T-helper 1 cell (primary cell): ENCODE results near the gene GNAT1.
A peak's percentile ranks its signal among the peaks of the same experiment; 100 is the strongest.

Experiments
- DNase-seq, 5 donors: peaks; one replicate each; pipeline ENCODE4 v3.0.0-alpha.2; 2012 to 2020

GNAT1 gene

DNA sequence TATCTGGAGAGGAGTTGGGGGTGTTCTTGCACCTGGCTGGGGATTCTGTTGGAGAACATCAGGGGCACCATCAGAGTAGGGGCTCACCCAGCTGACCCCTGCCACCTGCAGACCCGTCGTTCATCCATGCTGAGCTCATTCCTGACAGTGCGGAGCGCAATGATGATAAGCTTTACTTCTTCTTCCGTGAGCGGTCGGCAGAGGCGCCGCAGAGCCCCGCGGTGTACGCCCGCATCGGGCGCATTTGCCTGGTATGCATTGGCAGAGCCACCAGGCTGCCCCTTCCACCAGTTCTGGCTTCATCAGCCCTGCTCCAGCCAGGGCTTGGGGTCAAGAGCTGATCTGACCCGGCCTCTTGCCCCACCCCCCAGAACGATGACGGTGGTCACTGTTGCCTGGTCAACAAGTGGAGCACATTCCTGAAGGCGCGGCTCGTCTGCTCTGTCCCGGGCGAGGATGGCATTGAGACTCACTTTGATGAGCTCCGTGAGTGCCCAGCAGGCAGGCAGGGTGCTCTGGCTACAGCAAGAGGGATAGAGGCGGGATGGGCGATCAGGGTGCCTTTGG lies 8.8 kb upstream of the GNAT1 start:
- no peak for DNase-seq

DNA sequence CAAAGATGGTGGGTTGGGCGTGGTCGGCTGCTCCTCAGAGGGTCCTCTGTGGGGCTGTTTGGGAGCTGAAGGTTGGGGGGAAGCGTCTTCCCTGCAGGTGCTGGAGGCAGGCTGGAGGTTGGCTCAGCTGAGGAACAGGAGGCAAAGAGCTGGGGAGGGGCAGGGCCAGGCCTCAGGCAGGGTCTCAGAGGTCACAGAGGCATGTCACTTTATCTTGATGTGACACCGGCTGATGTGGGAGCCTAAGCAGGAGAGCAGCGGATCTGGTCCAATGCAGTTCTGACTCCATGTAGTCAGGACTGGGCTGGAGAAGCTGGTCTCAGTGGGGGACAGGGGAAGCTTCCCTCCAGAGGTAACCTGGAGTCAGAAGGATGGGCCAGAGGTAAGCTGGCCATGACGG lies 7.7 kb upstream of the GNAT1 start:
- DNase-seq, result no peak

DNA sequence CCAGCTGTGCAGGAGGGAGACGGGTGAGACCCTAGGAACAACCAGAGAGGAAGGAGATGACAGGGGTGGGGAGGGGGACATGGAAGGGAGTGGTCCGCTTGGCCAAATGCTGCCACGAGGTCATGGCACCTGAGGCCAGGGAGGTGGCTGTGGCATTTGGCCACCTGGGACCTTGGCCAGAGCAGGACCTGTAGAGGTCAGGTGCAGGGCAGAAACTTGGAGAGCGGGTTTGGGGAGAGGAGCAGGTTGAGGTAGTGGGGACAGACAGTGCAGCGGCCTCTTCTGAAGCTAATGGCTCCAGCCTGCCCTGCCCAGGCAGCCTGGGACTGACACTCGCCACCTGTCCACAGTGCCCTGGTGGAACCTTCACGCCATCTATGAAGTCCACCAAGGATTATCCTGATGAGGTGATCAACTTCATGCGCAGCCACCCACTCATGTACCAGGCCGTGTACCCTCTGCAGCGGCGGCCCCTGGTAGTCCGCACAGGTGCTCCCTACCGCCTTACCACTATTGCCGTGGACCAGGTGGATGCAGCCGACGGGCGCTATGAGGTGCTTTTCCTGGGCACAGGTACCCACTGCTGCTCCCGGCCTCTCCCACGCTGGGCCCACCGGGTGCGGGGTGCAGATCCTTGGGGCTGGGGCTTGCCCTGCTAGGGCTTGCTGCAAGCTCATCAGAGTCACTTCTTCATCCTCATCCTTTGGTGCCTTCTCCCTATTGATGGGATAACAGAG lies 7.0 kb upstream of the GNAT1 start:
- no peak for DNase-seq

DNA sequence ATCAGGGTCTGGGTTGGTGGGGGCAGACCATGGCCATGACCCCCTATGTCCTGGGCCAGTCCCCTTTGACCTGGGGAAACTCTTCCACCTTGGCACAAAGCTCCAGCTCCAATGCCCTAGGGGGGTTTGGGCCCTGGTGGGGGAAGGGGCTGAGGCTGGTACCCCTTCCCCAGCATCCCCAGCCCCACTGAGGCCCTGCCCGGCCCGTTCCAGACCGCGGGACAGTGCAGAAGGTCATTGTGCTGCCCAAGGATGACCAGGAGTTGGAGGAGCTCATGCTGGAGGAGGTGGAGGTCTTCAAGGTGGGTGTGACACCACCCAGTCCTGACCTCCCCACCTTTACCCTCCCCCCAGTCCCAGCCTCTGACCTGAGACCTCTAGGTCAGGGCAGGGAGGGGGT lies 6.2 kb upstream of the GNAT1 start:
- DNase-seq, result no peak

DNA sequence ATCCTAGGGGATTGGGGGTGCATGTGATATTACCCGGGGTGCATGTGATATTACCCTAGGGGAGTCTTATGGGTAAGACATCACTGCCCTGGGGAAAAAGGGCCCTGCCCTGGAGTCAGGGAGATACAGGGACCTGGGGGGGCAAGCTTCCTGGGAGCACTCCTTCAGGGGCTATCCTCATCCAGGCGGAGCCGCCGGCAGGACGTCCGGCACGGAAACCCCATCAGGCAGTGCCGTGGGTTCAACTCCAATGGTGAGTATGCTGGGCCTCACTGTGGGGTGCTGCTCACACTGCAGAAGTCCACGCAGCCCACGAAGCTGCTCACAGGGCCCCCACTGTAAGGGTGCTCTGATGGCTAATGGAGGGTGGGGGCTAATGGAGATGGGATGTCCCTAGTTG lies 5.3 kb upstream of the GNAT1 start:
- no peak for DNase-seq

DNA sequence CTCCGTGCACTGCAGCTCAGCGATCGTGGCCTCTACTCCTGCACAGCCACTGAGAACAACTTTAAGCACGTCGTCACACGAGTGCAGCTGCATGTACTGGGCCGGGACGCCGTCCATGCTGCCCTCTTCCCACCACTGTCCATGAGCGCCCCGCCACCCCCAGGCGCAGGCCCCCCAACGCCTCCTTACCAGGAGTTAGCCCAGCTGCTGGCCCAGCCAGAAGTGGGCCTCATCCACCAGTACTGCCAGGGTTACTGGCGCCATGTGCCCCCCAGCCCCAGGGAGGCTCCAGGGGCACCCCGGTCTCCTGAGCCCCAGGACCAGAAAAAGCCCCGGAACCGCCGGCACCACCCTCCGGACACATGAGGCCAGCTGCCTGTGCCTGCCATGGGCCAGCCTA lies 3.7 kb upstream of the GNAT1 start:
- no peak for DNase-seq

DNA sequence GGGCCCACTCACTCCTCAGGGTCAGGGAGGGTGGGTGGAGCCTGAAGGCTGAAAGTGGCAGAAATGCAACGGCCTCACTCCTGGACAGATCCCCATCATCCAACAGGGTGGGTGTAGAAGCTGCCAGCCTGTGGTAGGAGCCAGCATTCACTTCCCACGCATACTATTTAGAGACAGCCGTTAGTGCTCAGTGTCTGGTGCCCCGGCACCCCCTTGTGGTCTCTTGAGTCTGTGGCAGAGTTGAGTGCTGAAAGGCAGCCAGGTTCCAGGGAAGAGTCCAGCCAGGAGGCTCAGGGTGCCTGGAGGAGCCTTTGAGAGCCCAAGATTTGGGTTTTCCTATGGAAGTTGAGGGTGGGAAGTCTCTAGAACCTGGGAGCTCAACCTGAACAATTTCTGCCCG lies 2.1 kb upstream of the GNAT1 start:
- DNase-seq, result peak in 1 of 5 donors; percentile 28

DNA sequence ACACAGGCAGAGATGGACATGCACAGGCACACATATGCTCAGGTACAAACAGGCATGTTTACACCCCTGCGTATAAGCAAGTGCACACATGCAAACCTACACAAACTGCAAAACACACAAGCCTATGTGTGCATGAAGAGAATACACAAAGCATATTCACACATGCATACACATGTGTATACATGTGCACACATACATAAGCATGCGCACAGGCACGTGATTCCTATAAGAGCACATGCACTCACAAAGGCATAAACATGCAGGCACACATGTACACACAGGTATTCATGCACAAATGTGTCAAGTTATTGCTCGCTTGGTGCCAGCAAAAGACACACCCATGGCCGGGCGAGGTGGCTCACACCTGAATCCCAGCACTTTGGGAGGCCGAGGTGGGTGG lies 1.4 kb upstream of the GNAT1 start:
- no peak for DNase-seq

DNA sequence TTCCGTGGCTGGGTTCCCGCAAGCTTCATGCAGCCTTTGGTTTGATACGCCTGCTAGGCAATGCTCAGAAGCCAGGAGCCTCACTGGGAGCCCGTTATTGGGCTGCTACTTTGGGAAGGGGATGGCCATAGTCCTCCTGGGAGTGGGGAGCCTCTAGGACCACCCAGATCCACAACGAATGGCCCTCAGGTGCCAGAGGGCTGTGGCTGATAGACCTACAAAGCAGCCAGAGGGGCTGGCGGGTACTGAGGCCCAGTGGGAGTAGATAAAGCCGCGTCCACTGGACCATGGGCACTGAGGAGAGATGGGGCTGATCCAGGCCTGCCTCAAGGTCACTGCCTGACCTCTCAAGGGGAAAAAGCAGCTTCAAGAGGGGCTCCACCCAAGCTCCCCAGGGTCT lies 714 bp downstream of the GNAT1 start:
- no peak for DNase-seq

DNA sequence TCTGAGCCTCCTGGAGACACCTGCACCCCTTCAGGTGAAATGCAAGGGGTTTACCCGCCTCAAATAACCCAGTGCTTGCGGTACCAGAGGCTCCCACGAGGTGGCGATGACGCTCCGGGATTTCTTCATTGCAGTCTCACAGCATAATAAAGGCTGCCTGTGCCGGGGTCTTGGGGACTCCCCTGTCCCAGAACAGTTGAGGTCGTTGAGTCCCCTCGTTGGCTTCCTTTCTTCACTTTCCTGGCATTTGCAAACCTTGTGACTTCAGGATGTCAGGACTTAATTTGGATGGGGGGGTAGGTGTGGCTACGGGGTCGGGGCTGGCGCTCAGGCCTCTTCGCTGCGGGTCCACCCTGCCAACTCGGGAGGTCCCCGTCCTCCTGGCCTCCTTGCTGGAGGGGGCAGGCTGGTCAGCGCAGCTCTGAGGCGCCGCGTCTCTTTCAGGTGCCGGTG lies 1.3 kb downstream of the GNAT1 start:
- peak; percentile 58 to 84 (median 65) for DNase-seq

DNA sequence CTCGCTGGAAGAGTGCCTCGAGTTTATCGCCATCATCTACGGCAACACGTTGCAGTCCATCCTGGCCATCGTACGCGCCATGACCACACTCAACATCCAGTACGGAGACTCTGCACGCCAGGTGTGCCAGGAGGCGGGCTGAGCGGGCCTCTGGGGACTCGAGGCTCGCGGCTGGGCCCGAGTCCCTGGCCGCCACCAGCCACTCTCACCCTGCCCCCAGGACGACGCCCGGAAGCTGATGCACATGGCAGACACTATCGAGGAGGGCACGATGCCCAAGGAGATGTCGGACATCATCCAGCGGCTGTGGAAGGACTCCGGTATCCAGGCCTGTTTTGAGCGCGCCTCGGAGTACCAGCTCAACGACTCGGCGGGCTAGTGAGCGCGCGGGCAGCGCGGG lies 1.9 kb downstream of the GNAT1 start:
- DNase-seq, result no peak

DNA sequence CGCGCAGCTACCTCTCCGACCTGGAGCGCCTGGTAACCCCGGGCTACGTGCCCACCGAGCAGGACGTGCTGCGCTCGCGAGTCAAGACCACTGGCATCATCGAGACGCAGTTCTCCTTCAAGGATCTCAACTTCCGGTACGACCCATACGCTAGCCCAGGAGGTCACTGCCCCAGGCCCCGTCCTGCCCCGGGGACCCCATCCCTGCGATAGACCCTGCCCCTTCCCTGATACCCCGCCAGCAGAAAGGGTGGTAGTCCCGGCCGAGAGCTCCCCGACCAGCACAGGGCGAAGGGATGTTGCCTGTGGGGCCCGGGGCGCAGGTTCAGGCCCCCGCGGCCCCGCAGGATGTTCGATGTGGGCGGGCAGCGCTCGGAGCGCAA lies 2.3 kb downstream of the GNAT1 start:
- DNase-seq, result no peak

DNA sequence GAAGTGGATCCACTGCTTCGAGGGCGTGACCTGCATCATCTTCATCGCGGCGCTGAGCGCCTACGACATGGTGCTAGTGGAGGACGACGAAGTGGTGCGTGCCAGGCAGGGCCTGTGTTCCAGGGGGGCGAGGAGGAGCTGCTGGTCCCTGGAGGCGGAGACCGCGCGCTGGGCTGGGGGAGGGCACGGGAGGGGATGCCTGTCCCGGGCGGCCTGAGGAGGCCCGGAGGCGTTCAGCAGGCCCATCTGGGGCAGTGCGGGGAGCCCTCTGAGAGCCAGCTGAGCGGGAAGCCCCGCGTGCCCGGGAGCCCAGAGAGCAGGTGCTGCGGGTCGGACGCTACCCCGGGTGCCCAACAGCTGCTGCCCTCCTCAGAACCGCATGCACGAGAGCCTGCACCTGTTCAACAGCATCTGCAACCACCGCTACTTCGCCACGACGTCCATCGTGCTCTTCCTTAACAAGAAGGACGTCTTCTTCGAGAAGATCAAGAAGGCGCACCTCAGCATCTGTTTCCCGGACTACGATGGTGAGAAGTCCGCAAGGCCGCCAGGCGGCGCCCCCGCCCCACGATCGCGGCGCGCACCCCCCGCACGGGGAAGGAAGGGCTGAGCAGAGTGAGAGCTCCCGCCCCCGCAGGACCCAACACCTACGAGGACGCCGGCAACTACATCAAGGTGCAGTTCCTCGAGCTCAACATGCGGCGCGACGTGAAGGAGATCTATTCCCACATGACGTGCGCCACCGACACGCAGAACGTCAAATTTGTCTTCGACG lies 2.9 kb downstream of the GNAT1 start:
- DNase-seq, result peak; percentile 73 to 83 (median 82)

DNA sequence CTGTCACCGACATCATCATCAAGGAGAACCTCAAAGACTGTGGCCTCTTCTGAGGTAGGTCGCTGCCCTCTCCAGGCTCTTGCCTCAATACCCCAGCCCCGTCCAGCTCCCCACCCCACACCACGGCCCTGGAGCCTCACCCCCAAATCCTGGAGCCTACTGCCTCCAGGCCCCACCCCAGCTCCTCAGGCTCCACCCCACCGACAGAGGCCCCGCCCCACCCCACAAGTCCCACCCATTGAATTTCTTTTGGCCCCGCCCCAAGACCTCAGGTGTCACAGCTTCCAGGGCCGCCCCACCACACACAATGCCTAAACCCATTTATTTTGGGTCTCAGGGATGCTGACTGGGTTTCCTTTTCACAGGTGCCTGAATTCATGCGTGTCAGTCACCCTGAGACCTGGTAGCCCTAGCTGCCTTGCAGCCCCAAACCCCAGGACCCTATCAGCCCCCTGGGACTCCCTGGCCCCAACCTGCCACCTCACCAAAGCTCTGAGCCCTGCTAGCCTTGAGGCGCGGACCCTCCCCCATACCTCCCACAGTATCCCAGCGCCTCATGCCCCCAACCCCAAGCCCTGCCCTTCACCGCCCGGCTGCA lies 3.6 kb downstream of the GNAT1 start:
- DNase-seq, result peak in 1 of 5 donors; percentile 23

DNA sequence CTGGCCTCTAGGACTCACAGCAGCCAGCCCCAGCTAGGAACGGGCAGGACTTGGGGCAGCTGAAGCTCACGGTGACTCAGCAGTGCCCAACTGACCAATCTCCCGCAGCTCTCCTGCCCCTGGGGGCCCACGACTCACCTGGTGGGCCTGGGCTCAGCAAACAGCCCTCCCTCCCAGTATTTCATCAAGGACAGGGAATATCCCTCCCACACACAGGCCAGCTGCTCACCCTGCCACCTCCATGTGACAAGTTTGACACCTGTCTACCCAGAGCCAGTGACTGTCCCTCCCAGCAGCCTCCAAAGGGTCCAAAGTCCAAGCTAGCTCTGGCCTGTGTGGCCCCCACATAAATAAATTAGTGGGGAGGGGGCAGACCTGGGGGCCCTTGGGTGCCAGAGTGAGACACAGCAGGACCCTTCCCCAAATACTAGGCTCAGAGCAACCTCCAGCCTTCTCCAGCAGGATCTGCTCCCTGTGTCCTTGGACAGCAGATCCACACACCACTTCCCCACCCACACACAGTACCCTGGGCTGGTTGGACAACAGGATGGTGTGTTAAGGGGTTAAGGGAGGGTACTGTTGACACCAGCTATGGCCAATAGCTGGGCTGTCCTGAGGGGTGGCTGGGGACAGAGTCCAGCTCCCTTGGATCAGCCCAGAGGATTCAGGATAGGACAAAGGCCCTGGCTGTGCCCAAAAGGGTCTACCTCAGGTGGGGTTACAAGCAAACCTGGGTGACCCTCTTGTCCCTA lies 4.3 kb downstream of the GNAT1 start:
- no peak for DNase-seq

DNA sequence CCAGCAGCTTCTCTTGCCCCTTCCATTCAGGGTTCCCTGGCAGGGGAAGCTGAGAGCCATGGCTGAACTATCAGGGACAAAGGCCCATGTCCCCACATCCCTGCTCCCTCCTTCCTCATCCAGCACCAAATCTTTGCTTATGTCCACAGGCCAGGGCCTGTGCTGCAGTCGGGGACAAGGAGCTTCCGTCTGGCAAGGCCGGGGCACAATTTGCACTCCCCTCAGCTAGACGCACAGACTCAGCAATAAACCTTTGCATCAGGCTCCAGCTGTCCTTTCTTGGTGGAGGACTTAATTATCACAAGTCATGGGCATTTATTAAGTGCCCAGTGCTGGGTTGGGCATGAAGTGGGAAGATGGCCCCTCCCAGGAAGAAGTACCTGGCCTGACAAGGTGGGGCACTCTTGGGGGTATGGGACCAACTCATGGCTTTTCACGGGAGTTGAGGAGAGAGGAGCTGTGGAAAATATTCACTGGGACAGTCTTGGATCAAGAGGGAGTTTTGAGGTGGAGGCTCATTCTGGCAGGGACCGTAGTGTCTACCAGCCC lies 4.9 kb downstream of the GNAT1 start:
- no peak for DNase-seq

DNA sequence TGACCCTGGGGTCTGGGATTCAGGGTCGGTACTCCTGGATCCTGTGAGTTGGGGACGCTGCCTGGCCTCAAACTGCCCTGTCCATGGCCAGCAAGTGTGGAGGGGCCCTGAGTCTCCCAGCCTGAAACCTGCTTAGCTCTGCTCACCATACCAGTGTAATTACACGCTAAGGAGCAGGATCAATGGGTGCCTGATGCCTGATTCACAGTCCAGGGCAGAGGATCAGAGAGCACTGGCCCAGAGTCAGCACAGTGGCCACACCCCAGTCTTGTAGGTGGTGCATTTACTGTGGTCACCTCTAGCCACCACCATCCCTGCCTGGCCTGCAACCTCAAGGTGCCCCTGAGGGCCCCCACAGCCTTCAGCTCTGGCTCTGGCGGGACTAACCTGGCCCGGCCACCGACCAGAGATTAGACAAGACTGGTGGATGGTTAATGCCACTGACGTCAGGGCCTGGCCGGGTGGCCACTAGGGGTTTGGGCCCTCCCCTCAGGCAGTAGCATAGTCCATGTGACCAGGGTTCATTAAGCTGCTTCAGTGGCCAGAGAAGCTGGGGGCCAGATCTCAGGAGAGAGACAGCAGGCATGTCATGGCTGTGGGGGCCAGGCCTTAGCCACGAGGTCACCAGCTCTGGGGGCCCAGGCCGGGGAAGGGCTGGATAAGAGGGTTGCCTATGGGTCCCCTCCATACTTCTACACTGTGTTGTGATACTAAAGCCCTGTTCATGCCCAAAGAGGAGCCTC lies 10.3 kb downstream of the GNAT1 start:
- DNase-seq, result no peak

DNA sequence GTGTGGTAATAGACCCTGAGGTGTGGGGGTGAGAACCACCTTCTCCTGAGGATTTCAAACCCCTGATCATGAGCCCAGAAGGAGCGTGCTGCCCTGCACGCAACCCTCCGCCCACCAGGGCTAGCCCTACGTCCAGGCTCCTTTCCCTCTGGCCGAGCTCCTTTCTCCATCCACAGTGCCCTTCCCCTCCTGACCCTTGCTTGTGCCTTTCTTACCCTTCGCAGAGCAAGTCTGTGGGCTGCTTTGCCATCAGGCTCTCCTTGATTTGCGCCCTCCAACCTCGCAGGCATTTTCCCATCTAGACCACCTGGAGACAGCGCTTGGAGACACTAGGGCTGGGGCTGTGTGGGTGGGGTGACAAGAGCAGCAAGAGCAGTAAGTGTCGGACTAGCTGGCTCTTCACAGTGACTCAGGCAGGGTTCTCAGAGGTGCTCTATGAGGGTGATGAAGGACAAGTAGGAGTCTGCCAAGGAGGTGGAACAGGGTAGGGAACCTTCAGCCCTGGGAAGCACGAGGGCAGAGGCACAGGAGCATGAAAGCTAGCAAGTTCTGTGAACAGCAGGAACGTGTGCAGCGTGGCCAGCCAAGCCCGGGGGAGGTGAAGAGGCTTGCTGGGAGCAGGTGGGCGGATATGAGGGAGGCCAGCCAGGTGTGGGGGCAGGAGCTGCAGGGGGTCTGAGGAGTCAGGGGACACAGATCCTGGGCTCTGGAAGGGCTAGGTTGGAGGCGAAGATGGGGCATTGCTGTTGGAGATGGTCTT lies 11.1 kb downstream of the GNAT1 start:
- no peak for DNase-seq

DNA sequence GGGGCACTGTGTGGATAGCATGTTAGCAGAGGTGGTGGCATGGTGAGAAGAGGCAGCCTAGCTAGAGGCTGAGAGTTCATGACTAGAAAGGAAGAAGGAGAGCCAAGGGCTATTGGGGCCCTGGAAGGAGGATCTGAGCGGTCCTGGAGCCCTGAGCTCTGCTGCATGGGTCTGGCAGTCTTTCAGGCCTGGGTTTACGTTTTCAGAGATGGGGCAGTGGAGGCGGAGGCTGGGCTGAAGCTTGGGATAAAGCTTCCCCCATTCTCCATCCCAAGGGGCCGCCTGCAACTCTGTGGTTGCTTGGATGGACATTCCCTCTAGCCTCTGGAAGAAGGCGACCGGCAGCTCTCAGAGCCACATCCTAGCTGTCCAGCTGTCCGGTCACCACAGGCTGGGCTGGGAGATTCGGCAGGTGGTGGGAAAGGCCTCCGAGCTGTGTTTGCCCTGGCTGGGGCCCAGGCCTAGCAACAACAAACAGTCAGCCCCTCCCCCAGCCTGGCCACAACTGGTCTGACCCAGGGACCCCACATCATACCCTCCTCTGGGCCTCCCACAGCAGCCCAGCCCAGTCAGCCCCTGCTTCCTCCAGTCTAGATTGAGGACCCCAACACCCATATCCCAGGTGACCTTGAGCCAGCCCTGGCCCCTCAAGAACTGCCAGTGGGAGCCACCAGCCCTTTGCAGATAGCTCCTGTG lies 11.9 kb downstream of the GNAT1 start:
- no peak for DNase-seq
